CMK (cell line): Measurements from ENCODE around the gene XRCC4.
"Not testable (repeated sequence)": the region's sequence is repeated elsewhere in the genome, so short reads cannot be mapped to it uniquely, and the experiment has no call there.

Experiments used
- DNase-seq: peaks from one replicate; pipeline ENCODE4 v3.0.0-alpha.2; 2010; ENCODE audit warnings: low read depth

The XRCC4 gene

GRCh38 chr5:83184534-83184933, 107.2 kb downstream of the XRCC4 start:
- no peak for DNase-seq

- no peak for DNase-seq
Measured at GRCh38 chr5:83192947-83193346, 115.6 kb downstream of the XRCC4 start.

- DNase-seq = no peak
Measured at GRCh38 chr5:83197326-83197967, 120.1 kb downstream of the XRCC4 start.

- no peak for DNase-seq
Measured at GRCh38 chr5:83199126-83199525, 121.8 kb downstream of the XRCC4 start.

- DNase-seq = no peak
Measured at GRCh38 chr5:83204651-83205050, 127.3 kb downstream of the XRCC4 start.

- DNase-seq = no peak
Measured at GRCh38 chr5:83209963-83210362, 132.6 kb downstream of the XRCC4 start.

- no peak for DNase-seq
Measured at GRCh38 chr5:83219077-83219476, 141.7 kb downstream of the XRCC4 start.

GRCh38 chr5:83219495-83219894, 142.1 kb downstream of the XRCC4 start:
- no peak for DNase-seq

GRCh38 chr5:83220331-83220730, 143.0 kb downstream of the XRCC4 start:
- no peak for DNase-seq

GRCh38 chr5:83222906-83223305, 145.6 kb downstream of the XRCC4 start:
- DNase-seq = no peak

GRCh38 chr5:83227611-83228010, 150.3 kb downstream of the XRCC4 start:
- no peak for DNase-seq

GRCh38 chr5:83230511-83230910, 153.2 kb downstream of the XRCC4 start:
- DNase-seq = no peak

- DNase-seq = no peak
Measured at GRCh38 chr5:83244516-83244915, 167.2 kb downstream of the XRCC4 start.

GRCh38 chr5:83245037-83245436, 167.7 kb downstream of the XRCC4 start:
- no peak for DNase-seq

- no peak for DNase-seq
Measured at GRCh38 chr5:83246071-83246470, 168.7 kb downstream of the XRCC4 start.

GRCh38 chr5:83249156-83249555, 171.8 kb downstream of the XRCC4 start:
- no peak for DNase-seq

GRCh38 chr5:83251849-83252248, 174.5 kb downstream of the XRCC4 start:
- DNase-seq = no peak

GRCh38 chr5:83253720-83254119, 176.4 kb downstream of the XRCC4 start:
- no peak for DNase-seq

- DNase-seq = no peak
Measured at GRCh38 chr5:83255268-83255667, 177.9 kb downstream of the XRCC4 start.

GRCh38 chr5:83256091-83256780, 178.9 kb downstream of the XRCC4 start:
- no peak for DNase-seq

GRCh38 chr5:83257684-83258083, 180.3 kb downstream of the XRCC4 start:
- DNase-seq = not testable (repeated sequence)

GRCh38 chr5:83265318-83265717, 188.0 kb downstream of the XRCC4 start:
- no peak for DNase-seq

GRCh38 chr5:83270311-83270710, 193.0 kb downstream of the XRCC4 start:
- no peak for DNase-seq

- DNase-seq = no peak
Measured at GRCh38 chr5:83277154-83277553, 199.8 kb downstream of the XRCC4 start.
